HFFc6 (cell line): ENCODE measurements around the gene SNRNP35. TPM values are rescaled to one million over a fixed set of nuclear protein-coding genes. Genes with fewer than 3 reads are reported as not detected.

Experiments
- DNase-seq: peaks from one replicate; pipeline ENCODE4 v3.0.0-alpha.2; 2018
- H3K27ac Mint-ChIP-seq: 2 replicates; pipeline ENCODE4 v1.8.0; 2020; ENCODE audit warnings: mild to moderate bottlenecking, mixed read lengths
- H3K27me3 Mint-ChIP-seq: 2 replicates; pipeline ENCODE4 v1.8.0; 2021; ENCODE audit warnings: mild to moderate bottlenecking, moderate library complexity, mixed read lengths; ENCODE audit not compliant: insufficient read depth
- H3K36me3 Mint-ChIP-seq: 2 replicates; pipeline ENCODE4 v1.8.0; 2021; ENCODE audit warnings: low read depth, mixed read lengths
- H3K4me1 Mint-ChIP-seq: 2 replicates; pipeline ENCODE4 v1.8.0; 2020; ENCODE audit warnings: low read depth, mixed read lengths
- H3K4me3 Mint-ChIP-seq: 2 replicates; pipeline ENCODE4 v1.8.0; 2020; ENCODE audit warnings: mild to moderate bottlenecking, moderate library complexity, mixed read lengths
- H3K9me3 Mint-ChIP-seq: 2 replicates; pipeline ENCODE4 v1.8.0; 2020; ENCODE audit warnings: mild to moderate bottlenecking, mixed read lengths
- CTCF ChIP-seq: fragments of 200-600 bp; sonication (generic); IDR thresholded peaks from 2 replicates; pipeline ENCODE4 v1.5.0; 2021; ENCODE audit warnings: antibody characterized with exemption, mild to moderate bottlenecking
- total RNA-seq, 6 experiments: library from RNA; stranded (reverse); fragmentation: NEBNext Ultra II Directional; extraction: Animal tissue kit (Norgen Biotek cat#: 25700); gene quantifications; 2 replicates in 1 of 6; 3 replicates in 5 of 6; pipeline ENCODE4 v1.2.3, GENCODE V29; 2021

SNRNP35 gene
- total RNA-seq, 6 experiments from 2014 or later: 13.0 to 20.0 (median 14.8) TPM

DNA sequence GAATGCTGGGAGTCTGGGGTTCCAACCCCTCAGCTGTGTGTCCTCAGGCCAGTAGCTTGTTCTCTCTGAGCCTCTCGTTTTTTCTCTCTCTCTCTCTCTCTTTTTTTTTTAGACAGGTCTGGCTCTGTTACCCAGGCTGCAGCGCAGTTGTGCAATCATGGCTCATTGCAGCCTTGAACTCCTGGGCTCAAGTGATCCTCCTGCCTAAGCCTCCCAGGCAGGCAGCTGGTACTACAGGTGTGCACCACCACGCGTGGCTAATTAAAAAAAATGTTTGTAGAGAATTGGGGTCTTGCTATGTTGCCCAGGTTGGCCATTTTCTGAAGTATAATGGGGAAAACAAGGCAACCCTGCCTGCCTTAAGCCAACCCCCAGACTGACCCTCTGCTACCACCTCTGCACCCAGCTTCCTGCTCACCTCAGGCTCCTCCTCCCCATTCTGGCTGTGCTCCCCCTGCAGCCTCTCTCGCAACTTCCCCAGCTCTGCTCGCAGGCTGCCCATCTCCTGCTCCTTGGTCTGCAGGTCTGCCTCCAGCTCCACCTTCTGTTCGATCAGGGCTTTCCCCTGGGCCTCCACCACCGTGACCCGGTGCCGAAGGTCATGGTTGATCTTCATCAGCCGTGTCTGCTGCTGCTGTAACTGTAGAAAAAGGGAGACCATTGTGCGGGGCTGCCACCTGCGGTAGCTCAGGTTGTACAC is 40.3 kb downstream of the SNRNP35 start:
- Mint-ChIP-seq H3K36me3 (peaks cover 18% of the 10 kb centered on the region), H3K9me3 (no peaks in the 10 kb centered on the region), H3K27me3 (peaks cover 1% of the 10 kb centered on the region; the same call in 1 of the 2 replicates), H3K4me1 (no peaks in the 10 kb centered on the region), H3K27ac (no peak overlapping the region), H3K4me3 (no peak overlapping the region)
- no peak for TF ChIP-seq CTCF
- DNase-seq: no peak

DNA sequence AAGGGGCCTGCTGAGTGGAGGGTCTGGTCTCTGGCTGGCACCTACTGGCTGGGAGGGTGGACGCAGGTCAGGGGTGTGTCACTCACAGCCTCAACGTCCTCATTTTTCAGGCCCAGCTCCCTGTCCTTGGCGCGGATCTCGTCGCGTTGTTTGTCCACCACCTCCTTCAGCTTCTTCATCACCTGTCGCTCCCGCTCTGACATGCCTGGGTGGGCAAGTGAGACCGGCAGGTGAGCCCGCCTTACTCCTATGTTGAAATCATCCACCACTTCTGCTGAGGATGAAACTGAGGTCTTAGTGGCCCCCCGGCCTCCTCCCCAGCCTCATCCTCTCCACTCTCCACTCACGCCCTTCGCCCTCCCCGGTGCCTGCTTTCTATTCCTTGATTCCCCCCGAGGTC is 41.4 kb downstream of the SNRNP35 start:
- Mint-ChIP-seq H3K36me3 (peaks cover 18% of the 10 kb centered on the region), H3K4me3 (no peak overlapping the region), H3K4me1 (no peaks in the 10 kb centered on the region), H3K9me3 (no peaks in the 10 kb centered on the region), H3K27me3 (peaks cover 1% of the 10 kb centered on the region; the same call in 1 of the 2 replicates), H3K27ac (no peak overlapping the region)
- TF ChIP-seq CTCF: no peak
- no peak for DNase-seq

DNA sequence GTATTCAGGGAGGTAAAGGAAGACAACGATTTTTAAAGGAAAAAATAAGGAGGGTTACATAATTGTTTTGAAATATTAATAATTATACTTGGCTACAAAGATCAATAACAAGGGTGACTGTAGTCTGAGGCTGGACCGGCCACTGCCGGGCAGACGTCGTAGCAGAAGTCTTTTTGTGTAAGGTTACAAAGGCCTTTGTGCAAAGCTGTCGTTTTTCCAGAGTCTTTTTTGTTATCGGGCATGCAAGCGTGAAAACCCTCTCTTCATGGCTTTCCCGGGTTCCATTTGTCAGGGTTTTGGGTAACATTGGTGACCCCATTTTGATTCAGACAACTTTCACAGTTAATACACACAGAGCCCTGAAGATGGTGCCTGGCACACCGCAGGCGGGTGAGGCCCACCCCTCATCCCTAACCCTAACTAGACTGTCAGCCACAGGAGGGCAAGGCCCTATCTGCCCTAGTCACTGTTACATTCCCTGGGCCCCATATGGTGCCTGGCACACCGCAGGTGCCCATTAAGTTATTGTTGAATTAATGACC is 44.3 kb downstream of the SNRNP35 start:
- Mint-ChIP-seq H3K4me1 (no peaks in the 10 kb centered on the region), H3K27me3 (peaks cover 1% of the 10 kb centered on the region), H3K4me3 (no peak overlapping the region), H3K9me3 (no peaks in the 10 kb centered on the region), H3K27ac (no peak overlapping the region), H3K36me3 (peaks cover 12% of the 10 kb centered on the region)
- TF ChIP-seq CTCF: no peak
- no peak for DNase-seq

DNA sequence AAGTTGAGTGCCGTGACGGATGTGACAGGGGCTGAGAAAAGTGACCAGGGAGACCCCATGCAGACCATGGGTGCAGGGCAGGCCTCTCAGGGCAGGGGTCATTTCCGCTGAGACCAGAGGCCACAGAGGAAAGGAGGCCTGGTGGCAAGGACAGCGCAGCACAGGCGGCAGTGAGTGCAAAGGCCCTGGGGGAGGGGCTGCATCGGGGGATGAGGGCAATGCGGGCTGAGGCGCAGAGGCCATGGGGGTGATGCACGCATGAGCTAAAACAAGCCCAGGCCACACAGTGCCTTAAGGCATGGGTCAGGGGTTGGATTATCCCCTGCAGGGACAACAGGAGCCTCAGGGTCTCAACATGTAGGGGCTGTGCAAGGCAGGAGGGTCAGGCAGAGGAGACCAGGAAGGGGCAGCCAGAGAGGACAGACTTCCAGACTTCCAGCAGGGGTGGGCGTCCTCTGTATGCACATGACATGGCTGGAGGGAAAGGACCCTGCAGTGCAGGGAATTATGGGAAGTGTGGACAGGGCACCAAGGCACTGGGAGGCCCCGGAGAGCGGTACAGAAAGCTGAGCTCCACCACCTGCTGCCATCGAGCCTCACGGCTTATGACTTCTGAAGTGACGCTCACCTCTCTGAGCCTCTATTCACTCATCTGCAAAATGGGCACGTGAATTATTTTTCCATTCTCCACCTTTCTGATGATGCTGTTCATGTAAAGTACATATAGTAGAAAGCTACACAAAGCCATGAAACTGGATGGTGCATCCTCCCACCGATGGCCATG is 48.3 kb downstream of the SNRNP35 start:
- Mint-ChIP-seq H3K27me3 (no peaks in the 10 kb centered on the region; the same call in 1 of the 2 replicates), H3K9me3 (no peaks in the 10 kb centered on the region), H3K4me3 (no peak overlapping the region), H3K4me1 (peaks cover 6% of the 10 kb centered on the region; the same call in 1 of the 2 replicates), H3K27ac (no peak overlapping the region), H3K36me3 (peaks cover 5% of the 10 kb centered on the region; the same call in 1 of the 2 replicates)
- DNase-seq: no peak
- no peak for TF ChIP-seq CTCF

GRCh38 chr12:123506843-123507236 is 48.9 kb downstream of the SNRNP35 start:
- Mint-ChIP-seq H3K4me3 (no peak overlapping the region), H3K9me3 (no peaks in the 10 kb centered on the region), H3K27me3 (no peaks in the 10 kb centered on the region; the same call in 1 of the 2 replicates), H3K27ac (no peak overlapping the region), H3K4me1 (peaks cover 6% of the 10 kb centered on the region; the same call in 1 of the 2 replicates), H3K36me3 (peaks cover 5% of the 10 kb centered on the region; the same call in 1 of the 2 replicates)
- TF ChIP-seq CTCF: no peak
- no peak for DNase-seq
